GM03348 (cell line): ENCODE data around the gene RERE.

Experiments
- DNase-seq: peaks from one replicate; pipeline ENCODE4 v3.0.0; 2012; ENCODE audit warnings: low spot score

The RERE gene

DNA sequence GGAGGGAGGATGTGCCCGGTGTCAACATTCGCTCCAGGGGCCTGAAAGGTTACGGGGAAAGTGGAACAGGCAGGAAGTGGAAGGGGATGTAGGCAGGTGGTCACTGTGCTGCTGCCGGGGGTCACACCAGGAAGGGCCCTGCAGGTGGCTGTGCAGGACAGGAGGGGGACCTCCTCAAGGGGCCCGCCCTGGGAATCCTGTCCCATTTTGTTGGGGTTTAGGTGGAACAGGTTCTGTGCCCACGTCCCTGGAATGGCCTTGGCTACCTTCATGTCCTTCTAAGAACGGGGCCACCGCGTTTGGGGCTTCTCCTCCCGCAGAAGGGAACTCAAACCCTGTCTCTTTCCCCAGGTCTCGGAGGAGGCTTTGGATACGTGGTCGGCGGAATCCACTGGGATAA is 487.6 kb downstream of the RERE start:
- no peak for DNase-seq

- no peak for DNase-seq
These were observed 488.0 kb downstream of the RERE start for GRCh38 chr1:8329439-8329838.

- DNase-seq, result no peak
These were observed 489.2 kb downstream of the RERE start for GRCh38 chr1:8328271-8328670.

- no peak for DNase-seq
These were observed 491.2 kb downstream of the RERE start for GRCh38 chr1:8326265-8326664.

DNA sequence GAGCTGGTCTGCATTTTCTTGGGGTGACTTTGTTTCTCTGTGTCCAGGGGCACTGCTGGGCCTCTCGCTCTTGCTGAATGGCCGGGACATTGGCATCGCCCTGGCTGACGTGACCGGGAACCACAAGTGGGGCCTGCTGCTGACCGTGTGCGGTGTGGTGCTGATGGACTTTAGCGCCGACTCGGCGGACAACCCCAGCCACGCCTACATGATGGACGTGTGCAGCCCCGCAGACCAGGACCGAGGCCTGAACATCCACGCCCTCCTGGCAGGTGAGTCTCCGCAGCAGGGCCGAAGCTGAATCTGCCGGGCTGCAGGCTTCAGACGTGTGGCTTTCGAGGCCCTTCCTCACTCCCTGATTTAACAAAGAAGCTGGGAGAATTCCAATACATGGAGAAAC is 491.7 kb downstream of the RERE start:
- no peak for DNase-seq

- DNase-seq, result no peak
These were observed 493.1 kb downstream of the RERE start for GRCh38 chr1:8324176-8324810.

DNA sequence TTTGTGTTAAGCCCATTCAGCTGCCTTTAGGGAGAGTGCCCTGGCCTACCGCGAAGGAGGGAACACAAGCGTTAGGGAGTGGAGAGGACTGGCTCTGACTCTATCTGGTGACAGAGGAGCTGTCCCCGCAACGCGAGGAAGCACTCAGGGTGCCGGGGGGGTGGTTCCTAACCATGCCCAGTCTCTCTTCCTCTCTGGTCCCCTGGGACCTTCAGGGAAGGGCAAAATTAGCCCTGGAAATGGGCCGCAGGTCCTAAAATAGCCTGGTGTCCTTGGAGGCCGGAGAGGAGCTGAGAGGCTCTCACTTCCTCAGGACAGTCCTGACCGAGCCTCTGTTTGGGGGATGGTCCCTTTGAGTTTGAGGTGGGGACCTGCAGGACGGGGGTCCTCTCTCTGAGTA is 493.7 kb downstream of the RERE start:
- DNase-seq, result no peak

DNA sequence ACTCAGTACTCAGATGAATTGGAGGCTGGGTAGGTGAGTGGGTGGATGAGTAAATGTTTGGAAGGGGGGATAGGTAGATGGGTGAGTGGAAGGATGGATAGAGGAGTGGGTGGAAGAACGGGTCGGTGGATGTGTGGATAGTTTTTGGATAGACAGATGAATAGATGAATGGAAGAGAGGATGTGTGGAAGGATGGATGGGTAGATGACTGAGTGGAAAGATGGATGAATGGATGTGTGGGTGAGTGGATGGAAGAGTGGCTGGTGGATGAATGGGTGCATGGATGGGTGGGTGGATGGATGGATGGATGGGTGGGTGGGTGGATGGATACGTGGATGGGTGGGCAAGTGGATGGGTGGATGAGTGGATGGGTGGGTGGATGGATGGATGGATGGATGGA is 495.8 kb downstream of the RERE start:
- no peak for DNase-seq

- DNase-seq, result no peak
These were observed 499.0 kb downstream of the RERE start for GRCh38 chr1:8318436-8318835.

DNA sequence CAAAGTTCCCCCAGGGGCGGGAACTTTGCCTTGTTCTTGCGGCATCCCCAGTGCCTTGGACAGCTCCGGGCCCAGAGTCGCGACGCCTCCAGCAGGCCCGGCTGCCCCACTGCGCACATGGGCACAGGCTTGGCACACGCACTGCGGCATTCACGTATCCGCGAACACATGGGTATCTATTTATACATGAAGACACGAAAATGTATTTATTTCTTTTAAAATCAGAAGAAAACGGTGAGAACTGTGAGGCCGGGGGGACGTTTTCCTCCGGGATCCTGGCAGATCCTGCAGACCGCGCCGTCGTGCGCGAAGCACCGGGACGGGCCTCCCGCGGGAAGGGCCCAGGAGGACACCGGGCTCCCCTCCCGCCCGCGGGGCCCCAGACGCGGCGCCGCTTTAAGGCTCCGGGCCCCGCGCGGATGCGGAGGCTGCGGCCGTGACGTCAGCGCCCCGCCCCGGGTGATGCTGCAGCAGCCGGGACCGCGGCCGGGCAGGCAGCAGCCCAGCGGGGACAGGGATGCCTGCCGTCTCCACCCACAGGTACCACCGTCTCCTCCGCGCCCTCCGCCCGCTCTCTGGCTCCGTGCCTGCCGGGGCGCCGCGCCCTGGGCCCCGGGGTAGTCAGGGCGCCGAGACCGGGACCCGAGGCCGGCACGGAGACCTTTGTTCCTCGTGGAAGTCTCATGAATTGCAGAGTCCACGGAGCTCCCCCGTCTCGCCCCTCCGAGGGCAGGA is 499.6 kb downstream of the RERE start, which contains the start of gene SLC45A1:
Gene SLC45A1, plus strand, starts transcription at position 468 of the 735 bp plus-strand sequence. CDS start 6,216 bp downstream, outside the sequence.
- peak; percentile 95 for DNase-seq

DNA sequence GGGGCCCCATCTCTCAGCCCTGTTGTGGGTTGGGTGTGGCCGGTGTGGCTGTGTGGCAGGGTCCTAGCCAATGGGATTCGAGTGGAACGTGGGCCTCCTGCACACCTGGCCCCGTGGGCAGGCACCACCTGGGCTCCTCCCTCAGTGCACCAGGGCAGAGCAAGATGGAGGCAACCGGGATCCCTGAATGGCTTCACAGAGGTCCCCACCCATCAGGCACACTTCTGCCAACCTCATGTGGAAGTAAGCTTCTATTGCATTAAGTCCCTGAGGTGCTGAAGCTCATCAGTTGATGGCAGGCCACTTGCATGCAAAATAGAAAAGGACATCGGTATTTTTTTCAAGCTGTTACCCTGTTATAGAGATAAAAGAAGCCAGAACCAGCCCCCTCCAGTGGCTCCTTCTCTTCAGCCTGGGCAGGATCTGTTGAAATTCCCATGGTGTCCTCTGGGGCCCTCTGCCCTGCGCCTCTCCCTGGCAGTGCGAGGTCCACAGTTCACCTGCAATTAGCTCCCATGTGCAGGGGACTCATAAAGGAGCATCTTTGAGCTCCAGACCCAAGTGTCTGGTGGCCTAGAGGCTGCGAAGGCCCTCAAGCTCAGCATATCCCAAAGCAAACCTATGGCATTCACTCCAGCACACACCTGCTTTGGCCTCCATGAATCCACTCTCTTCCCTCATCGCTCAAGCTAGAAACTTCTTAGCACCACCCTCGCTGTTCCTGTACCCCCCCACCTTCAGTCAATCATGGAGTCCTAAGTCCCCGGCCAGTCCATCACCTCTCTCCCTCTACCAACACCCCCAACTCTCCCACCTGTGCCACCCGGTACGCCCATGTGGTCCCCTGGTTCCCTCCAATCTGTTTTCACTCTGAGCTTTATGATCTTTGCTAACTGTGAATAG is 501.6 kb downstream of the RERE start:
- no peak for DNase-seq

- DNase-seq, result peak; percentile 92
These were observed 502.8 kb downstream of the RERE start for GRCh38 chr1:8314346-8315280.

- no peak for DNase-seq
These were observed 504.2 kb downstream of the RERE start for GRCh38 chr1:8313231-8313630.

- DNase-seq, result no peak
These were observed 504.9 kb downstream of the RERE start for GRCh38 chr1:8312235-8313218.

- no peak for DNase-seq
These were observed 506.2 kb downstream of the RERE start for GRCh38 chr1:8311068-8311718.

GRCh38 chr1:8307628-8308027 is 509.8 kb downstream of the RERE start:
- no peak for DNase-seq

GRCh38 chr1:8303876-8304275 is 513.6 kb downstream of the RERE start:
- DNase-seq, result no peak

DNA sequence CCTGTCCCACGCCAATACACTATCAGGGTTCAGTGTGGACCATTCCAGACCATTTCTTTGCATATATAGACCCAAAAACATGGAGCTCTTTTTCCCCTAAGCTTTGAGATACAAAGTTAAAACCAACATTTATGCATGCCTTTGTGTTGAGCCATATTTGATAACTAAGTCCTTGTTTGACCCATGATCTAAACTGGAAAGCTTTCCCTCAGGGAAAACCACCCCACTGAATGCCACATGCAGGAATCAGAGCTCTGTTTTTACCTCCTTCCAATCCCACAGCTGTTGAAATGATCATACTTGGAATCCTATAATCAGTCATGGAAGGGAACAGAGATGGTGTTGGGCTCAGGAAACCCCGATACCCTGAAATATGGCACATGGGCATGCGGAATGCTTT is 514.3 kb downstream of the RERE start:
- no peak for DNase-seq
